NCI-H446 treated with DMSO at 0.1 percent for 48 hours (cell line): Measurements from ENCODE around the gene LRBA.
"Not testable (repeated sequence)": the region's sequence is repeated elsewhere in the genome, so short reads cannot be mapped to it uniquely, and the experiment has no call there.

ENCODE experiments used
- DNase-seq: peaks from one replicate; lab custom pipeline; 2025; lab: John Stamatoyannopoulos, UW

Gene LRBA

DNA sequence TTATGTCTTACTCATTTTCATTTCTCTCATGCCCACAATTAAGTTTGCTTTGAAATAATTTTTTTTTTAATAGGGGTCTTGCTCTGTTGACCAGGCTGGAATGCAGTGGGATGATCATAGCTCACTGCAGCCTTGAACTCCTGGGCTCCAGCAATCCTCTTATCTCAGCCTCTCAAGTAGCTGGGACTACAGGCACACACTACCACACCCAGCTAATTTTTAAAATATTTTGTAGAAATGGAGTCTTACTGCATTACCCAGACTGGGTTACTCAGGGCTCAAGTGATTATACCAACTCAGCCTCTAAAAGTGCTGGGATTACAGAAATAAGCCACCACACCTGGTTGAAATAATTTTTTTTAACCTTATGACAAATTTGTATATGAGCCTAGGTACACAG, 452.3 kb downstream of the LRBA start:
- no peak for DNase-seq

DNA sequence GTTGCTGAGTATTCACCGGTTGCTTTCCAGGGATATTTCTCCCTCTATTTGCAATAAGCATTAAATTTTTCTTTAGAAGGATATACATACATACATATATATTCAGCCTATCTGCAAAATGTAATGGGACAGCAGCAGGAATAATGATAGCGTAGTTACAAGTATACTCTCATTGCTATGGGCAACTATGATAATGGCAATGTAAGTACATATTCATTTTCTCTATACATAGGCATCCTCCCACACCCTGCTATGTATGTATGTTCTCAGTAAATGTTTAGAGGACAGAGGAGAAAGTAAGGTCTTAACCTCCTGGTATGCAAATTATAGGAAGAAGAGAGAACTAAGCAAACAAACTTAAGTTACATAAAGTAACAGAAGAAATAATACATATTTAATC, 452.8 kb downstream of the LRBA start:
- no peak for DNase-seq

DNA sequence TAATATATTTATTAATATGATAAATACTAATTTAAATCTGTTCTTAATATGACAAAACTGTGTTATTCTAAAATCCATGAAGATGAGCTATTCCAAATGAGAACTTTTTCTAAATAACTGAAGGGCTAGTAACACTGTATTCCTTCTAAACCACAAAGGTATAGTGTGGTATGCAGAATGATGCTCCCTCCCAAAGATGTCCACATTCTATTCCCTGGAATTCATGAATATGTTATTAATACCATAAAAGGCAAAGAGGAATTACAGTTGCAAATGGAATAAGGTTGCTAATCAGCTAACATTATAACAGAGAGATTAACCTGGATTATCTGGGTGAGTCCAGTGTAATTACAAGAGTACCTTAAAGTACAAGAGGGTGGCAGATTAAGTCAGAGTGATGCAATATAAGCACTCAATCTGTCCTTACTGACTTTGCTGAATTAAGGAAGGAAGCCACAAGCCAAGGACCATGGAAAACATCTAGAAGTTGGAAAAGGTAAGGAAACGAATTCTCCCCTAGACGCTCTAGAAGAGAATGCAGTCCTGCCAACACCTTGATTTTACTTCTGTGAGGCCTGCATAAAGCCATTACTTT, 453.8 kb downstream of the LRBA start:
- DNase-seq = no peak

DNA sequence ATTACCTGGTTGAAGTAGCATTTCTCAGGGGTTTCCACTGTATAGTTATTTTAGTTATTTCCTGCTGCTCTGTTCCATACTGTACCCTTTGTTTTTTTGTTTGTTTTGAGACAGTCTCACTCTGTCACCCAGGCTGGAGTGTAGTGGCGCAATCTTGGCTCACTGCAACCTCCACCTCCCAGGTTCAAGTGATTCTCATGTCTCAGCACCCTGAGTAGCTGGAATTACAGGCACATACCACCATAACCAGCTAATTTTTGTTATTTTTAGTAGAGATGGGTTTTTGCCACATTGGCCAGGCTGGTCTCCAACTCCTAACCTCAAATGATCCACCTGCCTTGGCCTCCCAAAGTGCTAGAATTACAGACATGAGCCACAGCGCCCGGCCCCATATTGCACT, 457.3 kb downstream of the LRBA start:
- DNase-seq = not testable (repeated sequence)

DNA sequence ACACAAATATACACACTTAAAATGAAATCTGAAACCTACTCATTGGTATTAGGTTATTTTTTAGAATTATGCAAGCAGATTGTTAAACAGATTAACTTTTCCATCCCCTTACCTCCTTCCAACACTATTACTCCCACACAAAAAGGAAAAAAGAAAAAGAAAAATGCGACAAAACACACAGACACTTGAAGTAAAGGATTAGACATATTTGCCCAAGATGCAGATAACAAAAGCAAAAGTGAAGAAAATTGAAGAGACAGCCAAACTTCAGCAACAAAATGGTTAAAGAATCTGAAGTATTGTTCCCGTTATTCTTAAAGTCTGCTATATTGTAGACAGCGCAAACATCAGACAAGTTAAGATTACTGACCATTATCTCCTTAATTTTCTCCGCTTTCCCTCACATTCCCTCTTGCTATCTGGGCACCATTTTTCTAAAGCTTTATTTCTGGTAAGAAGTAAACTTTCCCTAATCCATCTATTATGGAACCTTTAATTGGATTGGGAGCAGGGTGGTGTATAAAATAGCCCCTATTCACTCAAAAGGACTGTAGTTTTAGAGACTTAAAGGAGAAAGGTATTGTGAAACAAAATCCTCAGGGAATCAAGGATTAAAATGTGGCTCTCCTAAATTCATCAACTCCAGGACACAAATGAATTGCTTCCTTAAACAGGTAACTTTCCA, 467.8 kb downstream of the LRBA start:
- DNase-seq = no peak

DNA sequence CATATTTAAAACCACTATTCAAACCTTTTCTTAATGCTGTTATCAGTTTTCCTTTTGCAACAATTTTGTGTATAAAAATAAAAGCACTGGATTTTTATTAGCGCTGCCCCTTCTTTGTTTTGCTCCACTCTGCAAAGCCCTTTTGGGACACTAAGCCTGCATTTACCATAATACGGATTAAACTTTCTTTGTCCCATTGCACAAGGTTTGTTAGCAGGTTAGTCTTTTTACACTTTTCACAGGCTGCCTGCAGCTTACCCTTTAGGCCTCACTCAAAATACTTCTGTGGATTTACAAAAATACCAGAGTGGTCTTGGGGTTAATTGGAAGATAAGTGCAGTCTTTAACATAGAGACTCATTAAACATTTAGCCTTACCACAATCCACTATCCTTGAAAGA, 468.8 kb downstream of the LRBA start:
- no peak for DNase-seq

DNA sequence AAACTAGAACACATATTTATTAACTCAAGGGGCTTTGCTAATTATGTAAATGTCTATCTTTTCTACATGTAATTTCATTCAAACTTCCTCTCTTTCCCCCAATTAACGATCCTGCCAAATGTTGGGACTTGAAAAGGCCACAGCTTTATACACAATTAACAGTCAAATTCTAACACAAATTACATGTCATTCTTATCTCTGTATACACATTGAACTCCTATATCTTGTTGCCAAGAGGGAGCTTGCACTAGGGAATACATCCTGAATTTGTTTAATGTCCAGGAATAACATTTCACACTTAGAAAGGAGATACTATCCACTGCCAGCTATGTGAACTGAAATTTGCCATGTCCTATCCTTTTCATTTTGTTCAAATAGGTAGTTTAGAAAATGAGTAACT, 472.0 kb downstream of the LRBA start:
- no peak for DNase-seq

DNA sequence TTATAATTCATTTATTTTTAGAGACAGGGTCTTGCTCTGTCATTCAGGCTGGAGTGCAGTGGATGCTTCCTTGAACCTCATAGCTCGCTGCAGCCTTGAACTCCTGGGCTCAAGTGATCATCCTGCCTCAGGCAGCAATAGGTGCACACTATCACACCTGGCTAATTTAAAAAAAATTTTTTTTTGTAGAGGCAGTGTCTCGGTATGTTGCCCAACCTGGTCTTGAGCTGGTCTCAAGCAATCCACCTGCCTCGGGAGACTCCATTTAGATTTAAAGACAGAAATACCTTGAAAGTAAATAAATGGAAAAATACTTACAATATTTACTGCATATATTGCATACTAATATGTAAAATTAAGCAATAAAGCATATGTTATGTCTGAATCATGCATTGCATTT, 473.4 kb downstream of the LRBA start:
- no peak for DNase-seq

DNA sequence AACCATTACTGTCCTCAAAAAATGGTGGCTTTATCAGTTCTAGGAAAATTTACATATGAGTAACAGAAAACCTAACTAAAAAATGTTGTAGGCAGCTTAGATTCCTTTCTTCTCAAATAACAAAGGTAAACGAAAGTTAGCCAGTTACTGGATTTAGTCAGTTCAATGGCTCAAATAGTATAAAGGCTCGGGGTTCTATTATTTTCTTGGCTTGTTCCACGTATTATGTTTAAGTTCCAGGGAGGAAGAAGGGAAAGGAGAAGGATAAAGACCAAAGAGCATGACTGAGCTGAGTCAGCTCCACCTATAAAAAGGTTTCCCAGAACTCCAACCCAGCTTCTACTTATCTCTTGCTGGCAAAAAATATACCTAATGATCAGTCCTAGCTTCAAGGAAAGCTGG, 474.1 kb downstream of the LRBA start:
- DNase-seq = no peak

DNA sequence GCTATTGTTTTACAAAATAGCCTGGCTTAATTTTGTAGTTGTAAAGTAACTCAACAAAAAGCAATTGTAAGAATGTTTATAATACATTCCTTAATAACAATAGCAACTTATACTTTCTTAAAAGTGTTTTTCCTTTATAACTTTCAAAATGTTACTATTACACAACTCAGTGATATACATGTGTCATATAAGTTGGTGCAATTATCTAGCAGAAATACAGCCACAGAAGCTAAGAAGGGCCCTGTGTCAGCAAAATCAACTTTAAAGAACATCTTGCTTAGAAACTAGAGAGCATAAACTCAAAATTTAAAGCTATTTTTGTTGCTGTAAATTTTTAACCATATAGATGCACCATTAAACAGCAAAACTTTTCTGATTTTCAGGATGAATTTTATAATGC, 474.5 kb downstream of the LRBA start:
- no peak for DNase-seq

DNA sequence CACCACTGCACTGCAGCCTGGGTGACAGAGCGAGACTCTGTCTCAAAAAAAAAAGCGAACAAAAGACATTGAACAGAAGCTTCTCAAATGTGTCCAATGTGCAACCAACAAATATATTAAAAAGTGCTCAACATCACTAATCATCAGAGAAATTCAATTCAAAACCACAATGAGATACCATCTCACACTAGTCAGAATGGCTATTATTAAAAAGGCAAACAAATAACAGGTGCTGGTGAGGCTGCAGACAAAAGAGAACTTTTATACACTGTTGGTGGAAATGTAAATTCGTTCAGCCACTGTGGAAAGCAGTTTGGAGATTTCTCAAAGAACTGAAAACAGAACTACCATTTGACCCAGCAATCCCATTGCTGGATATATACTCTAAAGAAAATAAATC, 477.2 kb downstream of the LRBA start:
- not testable (repeated sequence) for DNase-seq

DNA sequence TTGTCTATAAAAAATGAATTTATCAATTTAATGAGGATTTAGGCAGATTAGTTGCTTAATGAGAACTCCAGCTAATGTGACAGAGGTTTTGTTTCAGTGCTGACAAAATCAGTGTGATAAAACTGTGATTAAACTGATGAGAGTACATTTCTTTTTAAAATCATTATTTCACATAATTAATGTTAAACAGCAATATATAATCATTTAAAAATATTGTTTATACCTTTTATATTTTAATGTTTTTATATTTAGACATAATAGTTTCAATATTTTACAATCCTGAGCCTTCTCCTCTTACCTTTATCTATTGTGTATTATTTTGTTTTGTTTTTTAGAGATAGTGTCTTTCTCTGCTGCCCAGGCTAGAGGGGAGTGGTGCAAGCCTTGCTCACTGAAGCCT, 480.3 kb downstream of the LRBA start:
- DNase-seq = no peak

DNA sequence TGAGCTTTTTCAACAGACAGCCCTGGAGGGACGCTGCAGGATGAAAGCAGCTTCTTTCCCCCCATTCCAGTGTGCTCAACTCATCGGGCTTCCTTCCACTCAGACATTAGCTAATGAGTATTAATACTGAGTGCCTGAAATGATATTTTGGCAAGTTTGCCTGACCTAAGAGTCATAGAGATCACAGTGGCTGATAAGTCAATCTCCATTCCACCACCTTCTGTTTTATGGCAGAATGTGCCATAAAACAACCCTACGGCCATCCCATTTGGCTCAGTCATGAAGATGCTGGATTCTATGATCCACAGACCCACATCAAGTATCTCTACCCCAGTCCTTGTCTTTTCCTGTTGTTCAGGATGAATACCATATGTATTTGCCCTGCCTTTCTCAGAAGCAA, 481.4 kb downstream of the LRBA start:
- DNase-seq = no peak

DNA sequence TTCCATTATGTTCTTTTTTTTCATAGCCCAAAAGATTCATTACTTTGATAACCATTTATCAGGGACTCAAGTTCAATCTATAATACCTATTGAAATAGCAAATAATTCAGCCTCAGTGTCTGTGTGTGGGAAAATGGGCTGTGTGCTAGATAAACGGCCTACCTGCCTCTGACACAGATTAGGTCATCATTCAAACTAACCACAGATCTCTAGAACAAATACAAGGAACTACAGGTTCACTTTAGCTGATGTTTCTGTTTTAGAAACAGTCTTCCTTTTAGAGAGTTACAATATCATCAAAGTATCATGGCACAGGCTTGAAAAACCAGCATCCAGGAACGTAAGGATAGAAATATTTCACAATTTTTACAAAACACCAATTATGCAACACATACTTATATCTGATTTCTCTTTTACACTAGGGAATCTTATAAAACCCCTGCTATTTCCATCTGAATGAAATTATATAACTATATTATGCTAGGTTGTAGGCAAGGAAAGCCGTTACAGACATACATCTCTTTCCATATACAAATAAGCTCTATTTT, 489.7 kb downstream of the LRBA start:
- no peak for DNase-seq

DNA sequence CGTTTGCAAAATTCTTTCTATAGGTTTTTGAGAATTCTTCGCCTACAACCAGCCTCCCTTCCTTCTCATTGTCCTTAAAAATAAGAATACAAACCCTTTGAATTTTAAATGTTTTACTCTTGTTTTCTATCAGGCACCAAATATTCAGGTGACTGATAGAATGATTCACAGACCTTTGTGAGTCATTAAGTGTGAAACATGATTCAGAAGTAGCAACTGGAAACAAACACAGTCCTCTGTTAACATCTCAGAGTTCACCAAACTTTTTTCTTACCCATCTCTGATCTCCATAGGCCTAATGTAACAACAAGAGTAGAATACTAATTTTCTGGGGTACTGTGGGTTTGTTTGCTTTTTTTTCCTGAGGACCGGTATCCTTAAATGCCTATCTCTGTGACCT, 496.5 kb downstream of the LRBA start:
- no peak for DNase-seq

DNA sequence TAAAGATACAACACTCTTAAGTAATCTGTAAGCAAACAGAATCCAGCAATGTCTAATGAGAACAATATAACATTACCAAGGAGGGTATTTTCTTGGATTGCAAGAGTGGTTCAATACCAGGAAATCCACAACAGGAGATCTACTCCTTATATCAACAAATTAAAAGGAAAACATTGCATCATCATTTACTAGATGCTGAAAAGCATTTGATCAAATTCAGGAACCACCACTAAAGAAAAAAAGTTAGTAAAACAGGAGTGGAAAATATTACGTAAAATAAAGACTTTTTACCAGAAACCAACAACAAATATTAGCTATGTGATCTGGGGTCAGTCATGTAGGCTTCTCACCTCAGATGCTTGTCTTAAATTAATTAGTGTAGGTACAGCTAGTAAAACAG, 499.9 kb downstream of the LRBA start:
- no peak for DNase-seq

DNA sequence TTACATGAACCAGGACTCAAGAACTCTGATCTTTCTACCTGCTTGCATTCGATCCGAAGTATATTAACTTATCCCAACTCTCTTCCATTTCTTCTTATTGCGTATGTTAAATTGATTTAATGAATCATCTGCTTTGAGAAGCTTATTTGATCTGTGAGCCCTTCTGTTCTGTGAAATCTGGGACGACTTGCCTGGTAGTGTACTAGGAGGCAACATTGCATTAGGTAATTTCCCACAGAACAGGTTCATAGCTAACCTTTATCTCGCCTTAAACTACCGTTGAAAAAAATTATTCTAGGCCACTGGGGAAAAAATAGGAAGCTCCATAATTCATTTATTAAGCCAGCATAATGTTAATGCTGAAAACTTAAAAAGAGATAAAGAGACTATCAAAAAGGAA, 500.4 kb downstream of the LRBA start:
- DNase-seq = no peak

DNA sequence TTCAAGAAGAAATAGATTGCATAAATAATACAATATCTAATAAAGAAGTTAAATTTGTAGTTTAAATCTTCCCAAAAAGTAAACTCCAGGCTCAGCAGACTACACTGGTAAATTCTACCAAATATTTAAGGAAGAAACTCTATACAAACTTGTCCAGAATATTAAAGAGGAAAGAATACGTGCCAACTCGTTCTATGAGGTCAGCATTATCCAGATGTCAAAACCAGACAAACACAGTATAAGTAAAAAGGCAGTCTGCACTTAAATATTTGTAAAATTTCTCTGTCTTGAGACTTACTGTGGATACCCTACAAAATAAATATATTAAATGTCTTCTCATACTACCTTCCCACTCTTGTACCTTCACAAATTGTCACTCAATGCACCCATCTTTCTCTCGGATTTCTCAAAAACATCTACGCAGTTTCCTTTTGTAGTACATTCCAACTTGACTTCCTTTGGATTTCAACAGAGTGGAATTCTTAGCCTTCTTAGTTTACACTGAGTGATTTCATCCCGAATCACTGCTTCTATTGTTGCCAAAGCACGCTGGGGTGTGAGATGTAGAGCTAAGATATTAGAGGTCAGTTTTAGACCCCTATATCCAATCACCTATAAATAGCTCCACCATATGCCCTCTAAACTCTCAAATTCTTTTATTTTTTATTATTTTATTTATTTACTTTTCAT, 504.8 kb downstream of the LRBA start:
- no peak for DNase-seq

DNA sequence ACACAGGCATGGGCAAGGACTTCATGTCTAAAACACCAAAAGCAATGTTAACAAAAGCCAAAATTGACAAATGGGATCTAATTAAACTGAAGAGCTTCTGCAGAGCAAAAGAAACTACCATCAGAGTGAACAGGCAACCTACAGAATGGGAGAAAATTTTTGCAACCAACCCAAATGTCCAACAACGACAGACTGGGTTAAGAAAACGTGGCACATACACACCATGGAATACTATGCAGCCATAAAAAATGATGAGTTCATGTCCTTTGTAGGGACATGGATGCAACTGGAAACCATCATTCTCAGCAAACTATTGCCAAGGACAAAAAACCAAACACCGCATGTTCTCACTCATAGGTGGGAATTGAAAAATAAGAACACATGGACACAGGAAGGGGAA, 507.4 kb downstream of the LRBA start:
- DNase-seq = not testable (repeated sequence)

DNA sequence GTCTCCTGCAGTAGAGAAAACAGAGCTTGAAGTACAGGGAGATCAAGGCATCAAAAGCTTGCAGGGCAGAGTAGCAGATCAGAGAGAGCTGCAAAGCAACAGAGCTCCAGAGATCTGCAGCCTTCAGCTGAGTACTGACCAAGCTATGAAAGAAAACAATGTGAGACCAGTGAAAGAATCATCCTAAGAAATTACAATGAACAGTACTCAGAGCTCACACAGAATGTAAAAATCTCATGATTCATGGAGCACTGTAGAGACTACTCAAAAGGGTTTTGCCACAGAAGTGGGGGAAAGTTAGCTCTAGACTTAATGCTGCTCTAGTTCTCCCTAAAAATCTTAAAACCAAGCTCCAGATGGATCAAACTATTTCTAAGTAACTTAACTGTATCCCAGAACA, 513.1 kb downstream of the LRBA start:
- no peak for DNase-seq

DNA sequence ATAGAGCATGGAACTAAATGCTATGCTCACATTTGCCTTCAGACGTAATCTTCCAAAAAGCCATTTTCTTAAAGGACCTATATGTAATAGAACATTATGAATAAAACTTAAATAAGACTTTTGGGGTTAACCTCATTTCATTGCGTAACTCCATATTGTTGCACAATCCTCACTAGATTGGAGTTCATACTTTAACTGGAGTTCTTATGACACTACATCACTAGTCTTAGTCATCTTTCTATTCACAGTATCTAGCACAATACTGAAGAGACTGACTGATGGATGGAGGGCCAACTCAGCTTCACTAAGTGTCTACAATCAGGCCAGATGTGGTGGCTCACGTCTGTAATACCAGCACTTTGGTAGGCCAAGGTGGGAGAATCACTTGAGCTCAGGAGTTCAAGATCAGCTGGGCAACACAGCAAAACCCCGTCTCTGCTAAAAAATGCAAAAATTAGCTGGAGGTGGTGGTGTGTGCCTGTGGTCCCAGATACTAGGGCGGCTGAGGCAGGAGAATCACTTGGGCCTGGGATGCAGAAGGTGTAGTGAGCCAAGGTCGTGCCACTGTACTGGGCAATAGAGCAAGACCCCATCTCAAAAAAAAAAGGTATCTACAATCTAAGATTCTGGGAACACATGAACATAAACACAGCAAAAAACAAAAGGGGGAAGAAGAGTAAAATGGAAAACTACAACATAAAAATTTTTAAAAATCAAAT, 513.9 kb downstream of the LRBA start:
- DNase-seq = no peak

DNA sequence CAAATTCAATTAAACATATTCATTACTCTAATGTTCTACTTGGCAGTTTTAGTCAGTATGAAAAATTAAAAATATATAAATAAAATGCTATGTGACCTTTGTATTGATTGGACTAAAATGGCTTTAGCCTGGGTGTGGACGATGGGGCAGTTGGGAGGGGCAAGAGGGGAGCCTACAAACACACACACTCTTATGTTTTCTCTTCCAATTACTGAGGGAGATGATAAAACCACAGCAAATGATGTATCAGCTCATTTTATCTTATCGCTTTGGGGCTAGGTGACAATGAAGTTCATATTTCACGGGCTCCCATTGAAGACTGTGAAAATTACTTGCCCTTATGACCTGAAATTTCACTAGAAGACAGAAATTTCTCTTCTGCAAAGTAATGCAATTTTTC, 517.5 kb downstream of the LRBA start:
- no peak for DNase-seq

DNA sequence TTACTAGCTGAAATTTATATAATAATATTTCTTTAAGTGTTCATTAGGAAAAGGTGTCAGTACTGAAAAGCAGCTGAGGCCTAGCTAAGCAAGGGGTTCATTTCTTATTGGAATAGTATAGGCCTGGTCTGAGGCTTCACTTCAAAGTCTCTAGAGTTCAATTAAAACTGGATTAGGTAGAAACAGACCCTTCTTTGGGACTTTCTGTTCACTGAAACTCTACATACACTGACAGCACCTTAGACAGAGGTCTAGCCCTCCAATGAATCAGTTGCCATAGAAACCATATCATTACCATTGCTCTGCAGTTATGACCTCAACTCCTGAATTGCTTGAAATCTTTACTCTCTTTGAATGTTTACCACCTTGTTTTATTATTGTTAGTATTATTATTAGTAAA, 519.5 kb downstream of the LRBA start:
- DNase-seq = no peak
